ENCODE data around the gene GRAMD2B.
"Not testable (repeated sequence)": the region's sequence is repeated elsewhere in the genome, so short reads cannot be mapped to it uniquely, and the experiment has no call there.

Gene GRAMD2B, protein sequence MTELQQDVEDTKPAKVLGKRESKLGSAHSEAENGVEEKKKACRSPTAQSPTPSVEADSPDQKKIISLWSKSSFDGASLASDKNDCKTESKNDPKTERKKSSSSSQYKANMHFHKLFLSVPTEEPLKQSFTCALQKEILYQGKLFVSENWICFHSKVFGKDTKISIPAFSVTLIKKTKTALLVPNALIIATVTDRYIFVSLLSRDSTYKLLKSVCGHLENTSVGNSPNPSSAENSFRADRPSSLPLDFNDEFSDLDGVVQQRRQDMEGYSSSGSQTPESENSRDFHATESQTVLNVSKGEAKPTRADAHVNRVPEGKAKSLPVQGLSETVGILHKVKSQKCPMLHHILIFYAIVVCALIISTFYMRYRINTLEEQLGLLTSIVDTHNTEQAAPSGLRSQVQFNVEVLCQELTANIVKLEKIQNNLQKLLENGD

DNA sequence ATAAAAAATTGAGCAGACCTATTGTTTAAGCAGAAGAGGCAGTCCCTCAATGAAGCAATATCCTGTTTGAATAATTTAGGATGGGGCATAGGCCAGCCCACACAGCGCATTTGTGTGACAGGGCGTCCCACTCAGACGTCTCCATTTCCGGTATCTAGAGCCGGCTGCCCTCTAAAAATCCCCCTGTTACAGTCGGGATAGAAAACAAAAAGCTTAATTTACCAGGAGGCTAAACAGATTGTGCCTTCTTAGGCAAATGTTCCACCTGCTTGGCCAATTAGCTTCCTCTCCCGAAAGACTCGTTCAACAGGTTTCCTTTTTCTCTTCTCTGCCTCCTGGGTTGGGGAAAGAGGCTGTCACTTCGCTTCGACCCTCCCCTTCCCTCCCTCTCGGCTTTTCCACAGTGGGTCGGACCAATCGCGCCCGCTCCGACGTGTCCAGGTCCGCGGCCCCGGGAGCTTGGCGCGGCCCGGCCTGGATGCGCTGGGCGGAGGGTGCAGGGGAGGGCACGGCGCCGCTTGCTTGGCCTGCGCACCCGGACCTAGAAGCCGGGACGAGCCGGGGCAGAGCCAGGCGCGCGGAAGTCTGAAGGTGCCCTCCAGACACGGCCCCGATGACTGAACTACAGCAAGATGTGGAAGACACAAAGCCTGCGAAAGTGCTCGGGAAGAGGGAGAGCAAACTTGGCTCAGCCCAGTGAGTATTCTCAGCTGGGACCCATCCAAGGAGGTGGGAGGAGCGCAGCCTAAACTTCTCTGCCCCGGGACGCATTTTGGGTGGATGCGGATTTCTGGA, at the start of gene GRAMD2B:
Gene GRAMD2B (plus strand): TSS at position 416 of the 795 bp plus-strand sequence. CDS start 198 bp downstream, at position 614.
- peak; percentile 76 for DNase-seq (ENCODE audit: low spot score)

DNA sequence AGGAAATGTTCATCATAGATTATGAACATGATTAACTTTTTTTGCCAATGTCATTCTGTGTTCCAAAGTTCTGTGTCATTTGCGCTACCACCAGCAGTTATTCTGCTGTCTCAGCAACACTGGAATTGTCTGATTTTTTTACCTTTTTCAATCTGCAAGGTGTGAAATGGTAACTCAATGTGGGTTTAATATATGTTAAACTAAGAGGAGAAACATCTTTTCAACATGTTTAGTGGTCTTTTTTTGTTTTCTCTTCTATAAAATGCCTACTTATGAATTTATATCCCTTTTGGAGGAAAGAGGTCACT, 49.1 kb upstream of the GRAMD2B start:
- no peak for DNase-seq (ENCODE audit: low spot score)

DNA sequence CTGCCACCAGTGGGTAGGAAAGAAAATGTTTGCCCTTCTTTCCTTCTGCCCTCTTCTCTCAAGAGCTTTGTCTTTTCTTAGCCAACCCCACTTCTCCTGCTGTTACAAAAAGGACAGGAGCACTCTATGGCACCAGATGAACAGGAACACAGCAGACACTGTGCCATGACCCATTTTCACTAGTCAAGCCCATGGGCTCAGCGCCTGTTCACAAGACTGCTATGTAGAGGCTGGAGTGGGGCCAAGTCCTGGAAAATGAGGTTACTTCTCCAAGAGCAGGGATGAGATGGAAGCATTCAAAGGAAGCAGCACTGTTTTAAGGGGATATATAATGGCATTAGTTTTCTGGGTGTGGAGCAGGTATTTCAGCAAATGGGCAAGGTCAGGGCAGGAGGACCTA, 46.8 kb upstream of the GRAMD2B start:
- no peak for DNase-seq (ENCODE audit: low spot score)

DNA sequence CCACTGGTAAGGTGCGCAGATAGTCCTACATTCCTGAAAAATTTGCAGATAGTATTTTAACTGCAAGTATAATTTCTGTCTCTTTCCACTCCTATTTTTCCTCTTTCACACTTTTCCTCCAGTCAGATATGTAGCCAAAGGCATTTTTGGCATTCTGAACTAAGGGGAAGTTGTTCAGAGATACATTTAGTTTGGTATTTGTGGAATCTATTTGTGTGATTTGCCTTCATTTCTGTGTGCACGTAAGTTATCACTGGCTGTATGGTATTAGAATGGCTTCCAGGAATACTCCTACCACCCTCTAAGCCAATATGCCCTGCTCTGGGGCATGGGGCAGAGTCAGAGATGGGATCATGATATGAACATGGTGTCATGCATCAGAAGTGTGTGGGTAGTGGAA, 45.8 kb upstream of the GRAMD2B start:
- no peak for DNase-seq (ENCODE audit: low spot score)

DNA sequence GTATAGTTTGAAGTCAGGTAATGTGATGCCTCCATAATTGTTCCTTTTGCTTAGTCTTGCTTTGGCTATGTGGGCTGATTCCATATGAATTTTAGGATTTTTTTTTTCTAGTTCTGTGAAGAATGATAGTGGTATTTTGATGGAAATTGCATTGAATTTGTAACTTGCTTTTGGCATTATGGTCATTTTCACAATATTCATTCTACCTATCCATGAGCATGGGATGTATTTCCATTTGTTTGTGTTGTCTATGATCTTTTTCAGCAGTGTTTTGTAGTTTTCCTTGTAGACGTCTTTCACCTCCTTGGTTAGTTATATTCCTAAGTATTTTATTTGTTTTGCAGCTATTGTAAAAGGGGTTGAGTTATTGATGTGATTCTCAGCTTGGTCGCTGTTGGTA, 42.9 kb upstream of the GRAMD2B start:
- not testable (repeated sequence) for DNase-seq (ENCODE audit: low spot score)

DNA sequence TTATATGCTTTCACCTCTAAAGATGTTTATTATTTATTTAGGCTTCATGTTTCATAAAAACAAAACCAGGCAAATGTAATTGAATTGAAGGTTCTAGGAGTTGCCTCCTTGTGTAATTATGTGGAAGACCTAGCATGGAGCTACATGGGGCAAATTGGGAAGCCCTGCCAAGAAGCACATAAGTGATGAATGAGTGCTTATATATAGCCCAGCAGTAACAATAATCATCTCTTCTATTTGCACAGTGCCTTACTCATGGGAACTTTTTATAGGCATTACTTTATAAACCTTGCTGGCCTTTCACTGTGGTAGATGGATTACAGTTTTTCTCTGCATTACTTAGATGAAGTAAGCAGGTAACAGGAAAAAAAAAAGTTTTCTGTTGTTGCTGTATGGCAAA, 40.0 kb upstream of the GRAMD2B start:
- no peak for DNase-seq (ENCODE audit: low spot score)

DNA sequence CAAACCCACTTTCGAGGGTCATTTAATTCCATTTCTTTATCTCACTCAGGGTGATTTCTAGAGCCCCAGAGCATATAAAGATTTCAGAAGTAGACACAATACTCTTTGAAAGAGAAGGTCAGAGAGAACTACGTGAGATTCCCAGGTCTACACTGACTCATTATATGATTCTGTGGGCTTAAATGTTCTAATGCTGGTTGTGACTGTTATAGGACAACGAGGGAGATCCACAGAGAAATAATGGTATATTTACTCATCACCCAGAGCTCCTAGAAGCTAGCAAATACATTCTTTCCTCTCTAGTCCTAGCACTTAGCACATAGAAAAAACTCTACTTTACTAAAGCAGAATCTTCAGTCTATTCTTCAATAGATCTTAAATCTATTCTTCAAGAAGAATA, 39.4 kb upstream of the GRAMD2B start:
- DNase-seq (ENCODE audit: low spot score), result no peak

DNA sequence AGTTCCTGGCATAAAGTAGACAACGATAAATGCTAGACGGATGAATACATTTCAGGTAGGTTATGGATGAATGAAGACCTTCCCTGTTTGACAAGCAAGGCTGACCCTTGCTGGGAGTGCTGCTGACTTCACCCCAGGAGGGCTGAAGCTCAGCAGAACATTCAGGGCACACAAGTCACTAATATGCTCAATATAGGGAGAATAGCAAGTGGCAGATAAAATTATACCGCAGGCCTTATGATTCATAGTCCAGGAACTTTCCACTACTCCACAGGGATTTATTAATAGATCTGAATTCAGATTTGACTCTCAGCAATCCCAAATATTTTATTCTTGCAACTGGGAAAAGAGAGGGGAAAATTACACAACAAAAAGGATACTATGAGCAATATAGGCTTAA, 38.2 kb upstream of the GRAMD2B start:
- DNase-seq (ENCODE audit: low spot score), result no peak

DNA sequence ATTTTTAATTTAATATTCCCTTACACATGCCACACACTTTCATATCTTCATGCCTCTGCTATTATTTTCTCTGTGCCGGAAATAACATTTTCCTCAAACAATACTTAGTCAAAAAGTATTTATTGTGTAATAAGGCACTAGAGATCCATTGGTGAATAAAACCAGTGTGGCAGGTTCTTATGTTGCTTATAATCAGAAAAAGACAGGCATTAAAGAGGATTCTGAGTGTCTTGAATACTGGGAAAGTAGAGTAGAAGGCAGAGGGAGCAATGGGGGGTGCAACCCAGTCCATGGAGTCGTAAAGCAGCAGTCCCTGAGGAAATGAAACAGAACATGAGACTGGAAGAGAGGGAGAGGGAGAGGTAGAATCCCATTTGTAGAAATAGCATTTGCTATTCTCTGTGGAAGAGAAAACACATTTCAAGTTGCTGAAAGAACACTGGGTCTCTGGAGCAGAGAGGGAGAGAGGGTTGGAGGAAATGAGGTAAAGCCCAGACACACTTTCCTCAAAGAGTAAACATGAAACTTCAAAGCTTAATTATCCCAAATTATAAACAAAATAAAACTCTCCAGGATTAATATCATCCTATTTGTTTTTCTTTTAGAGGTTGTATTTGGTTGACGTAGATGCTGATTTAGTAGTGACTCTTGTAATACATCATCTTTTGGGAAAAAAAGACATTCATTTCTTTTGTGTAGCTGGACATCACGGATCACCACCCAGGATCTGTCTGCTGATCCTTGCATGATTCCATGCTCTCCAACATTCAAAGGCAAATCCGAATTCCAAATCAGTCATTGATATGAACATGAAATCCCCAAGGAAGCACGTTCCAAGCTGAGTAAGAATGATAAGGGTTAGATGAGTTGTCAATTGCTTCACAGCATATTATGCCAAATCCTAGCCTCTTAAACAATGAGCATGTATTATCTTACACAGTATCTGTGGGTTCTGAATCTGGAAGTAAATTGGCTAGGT, 37.4 kb upstream of the GRAMD2B start:
- no peak for DNase-seq (ENCODE audit: low spot score)

DNA sequence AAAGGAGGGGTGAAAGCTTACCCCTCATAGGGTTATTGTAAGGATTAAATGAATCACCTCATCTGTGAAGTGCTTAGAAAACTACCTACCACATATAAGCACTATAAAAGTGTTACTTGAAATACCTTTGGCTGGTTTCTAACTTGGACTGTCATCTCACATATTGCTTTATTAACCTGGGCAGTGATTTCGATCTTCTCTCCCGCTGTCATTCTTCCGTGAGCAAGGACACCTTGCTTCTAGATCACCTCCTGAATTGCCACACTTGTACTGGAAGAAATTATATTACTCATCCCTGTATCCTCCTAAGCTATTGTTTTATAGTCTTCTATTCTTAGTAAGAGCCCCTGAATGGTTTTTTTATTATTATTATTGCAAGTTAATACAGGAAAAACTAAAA, 34.0 kb upstream of the GRAMD2B start:
- no peak for DNase-seq (ENCODE audit: low spot score)

DNA sequence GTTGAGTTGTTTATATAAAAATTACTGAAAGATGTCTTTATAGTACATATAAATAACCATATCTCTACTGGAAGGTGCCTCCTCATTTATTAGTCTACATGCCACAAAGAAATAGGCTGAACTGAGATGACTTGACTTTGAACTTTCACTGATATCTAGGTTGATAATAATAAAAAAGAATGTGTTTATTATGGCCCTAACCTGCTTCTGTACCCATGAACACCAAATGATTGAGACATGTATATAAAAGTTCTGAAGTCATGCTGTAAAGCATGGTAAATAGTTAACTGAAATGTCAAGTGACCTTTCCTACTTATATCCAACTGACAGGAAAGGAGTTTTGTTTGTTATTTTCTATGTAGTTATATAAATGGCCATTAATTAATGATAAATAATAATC, 33.2 kb upstream of the GRAMD2B start:
- no peak for DNase-seq (ENCODE audit: low spot score)

DNA sequence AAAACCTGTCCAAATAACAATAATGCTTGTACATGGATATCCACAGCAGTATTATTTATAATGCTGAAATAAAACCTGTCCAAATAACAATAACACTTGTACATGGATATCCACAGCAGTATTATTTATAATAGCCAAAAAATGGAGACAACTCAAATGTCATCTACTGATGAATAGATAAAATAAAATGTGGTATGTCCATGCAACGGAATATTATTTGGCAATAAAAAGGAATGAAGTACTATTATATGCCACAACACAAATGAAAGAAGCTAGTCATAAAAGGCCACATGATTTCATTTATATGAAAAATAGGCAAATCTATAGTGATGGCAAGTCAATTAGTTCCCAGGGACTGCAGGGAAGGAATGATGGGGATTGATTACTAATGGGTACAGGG, 31.8 kb upstream of the GRAMD2B start:
- DNase-seq (ENCODE audit: low spot score), result no peak

DNA sequence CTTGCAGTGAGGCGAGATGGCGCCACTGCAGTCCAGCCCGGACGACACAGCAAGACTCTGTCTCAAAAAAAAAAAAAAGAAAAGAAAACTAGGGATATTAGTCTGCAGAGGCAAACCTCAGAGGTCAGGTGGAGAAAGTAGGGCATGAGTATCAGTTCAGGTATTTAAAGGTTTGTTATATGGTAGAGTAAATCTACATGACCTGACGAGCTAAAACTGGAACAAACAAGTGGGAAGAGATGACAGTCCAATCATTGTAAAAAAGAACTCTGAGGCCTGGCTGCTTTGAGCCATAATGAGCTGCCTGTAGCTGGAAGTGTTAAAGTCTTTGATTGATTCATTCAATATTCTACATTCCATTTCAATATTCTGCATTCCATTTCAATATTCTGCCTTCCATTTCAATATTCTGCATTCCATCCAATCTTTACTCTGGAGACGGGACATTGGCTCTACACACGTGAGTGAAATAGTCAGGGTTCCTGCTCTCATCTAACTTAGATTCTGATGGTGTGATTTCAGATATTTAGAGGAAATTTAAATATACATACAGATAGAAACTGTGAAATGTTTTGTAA, 28.9 kb upstream of the GRAMD2B start:
- no peak for DNase-seq (ENCODE audit: low spot score)

DNA sequence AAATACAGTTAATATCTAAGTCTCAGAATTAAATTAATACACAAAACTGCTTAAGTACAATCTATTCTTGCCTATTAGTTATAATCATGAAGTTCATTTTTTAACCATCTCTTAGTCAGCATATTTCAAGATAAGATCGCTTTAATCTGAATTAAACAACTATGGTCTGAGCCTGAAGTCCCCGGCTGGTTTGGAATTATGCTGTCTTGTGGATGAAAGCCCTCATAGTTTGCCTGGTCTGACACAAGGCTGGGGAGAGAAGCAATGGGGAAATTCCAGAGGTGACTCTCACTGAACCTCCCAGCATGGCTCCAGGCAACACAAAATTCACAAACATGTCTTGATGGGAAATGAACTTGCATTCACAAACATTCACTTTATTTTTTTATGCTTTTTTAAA, 28.0 kb upstream of the GRAMD2B start:
- DNase-seq (ENCODE audit: low spot score), result no peak

DNA sequence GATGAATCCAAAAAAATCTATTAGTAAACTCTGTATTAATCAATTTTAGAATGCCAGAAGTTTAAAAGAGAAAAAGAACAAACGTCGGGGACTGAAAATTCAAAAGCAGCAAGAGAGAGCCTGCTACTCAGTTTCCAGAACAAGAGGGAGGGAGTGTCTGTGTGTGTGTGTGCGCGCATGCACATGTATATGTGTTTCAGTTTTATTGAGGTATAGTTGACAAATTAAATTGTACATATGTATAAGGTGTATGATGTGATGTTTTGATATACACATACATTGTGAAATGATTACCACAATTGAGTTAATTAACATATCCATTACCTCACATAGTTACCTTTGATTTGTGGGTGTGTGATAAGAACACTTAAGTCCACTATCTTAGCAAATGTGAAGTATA, 27.6 kb upstream of the GRAMD2B start:
- no peak for DNase-seq (ENCODE audit: low spot score)

DNA sequence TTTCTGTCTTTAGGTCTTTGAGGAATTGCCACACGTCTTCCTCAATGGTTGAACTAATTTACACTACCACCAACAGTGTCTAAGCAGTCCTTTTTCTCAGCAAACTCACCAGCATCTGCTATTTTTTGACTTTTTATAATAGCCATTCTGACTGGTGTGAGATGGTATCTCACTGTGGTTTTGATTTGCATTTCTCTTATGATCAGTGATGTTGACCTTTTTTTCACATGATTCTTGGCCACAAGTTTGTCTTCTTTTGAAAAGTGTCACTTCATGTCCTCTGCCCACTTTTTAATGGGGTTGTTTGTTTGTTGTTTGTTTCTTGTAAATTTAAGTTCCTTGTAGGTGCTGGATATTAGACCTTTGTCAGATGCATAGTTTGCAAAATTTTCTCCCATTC, 26.5 kb upstream of the GRAMD2B start:
- DNase-seq (ENCODE audit: low spot score), result not testable (repeated sequence)

DNA sequence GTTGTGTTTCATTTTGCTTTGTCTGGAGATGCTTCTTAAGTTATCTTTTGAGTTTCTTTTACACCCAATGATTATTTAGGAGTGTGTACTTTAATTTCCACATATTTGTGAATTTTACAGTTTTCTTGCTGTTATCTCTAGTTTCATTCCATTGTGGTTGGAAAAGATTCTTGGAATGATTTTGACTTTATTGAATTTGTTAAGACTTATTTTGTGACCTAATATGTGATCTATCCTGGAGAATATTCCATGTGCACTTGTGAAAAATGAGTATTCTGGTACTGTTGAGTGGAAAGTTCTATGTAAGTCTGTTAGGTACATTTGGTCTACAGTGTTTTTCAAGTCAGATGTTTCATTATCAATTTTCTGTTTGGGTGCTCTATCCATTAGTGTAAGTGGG, 24.4 kb upstream of the GRAMD2B start:
- no peak for DNase-seq (ENCODE audit: low spot score)

DNA sequence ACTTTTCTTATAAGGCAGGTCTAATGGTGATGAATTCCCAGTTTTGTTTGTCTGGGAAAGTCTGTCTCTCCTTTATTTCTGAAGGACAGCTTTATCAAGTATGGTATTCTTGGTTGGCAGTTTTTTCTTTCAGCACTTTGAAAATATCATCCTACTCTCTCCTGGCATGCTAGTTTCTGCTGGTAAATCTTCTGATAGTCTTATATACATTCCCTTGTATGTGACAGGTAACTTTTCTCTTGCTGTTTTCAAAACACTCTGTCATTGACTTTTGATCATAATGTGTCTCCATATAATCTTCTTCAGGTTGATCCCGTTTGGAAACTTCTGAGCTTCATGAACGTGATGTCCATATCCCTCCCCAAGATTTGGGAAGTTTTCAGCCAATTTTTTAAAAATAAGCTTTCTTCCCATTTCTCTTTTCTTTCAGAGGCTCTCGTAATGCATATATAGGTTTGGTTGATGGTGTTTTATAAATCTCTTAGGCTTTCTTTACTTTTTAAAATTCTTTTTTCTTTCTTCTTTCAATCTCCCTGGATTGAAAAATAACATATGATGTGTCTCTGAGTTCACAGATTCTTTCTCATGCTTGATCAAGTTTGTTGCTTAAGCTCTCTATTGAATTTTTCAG, 22.5 kb upstream of the GRAMD2B start:
- no peak for DNase-seq (ENCODE audit: low spot score)

DNA sequence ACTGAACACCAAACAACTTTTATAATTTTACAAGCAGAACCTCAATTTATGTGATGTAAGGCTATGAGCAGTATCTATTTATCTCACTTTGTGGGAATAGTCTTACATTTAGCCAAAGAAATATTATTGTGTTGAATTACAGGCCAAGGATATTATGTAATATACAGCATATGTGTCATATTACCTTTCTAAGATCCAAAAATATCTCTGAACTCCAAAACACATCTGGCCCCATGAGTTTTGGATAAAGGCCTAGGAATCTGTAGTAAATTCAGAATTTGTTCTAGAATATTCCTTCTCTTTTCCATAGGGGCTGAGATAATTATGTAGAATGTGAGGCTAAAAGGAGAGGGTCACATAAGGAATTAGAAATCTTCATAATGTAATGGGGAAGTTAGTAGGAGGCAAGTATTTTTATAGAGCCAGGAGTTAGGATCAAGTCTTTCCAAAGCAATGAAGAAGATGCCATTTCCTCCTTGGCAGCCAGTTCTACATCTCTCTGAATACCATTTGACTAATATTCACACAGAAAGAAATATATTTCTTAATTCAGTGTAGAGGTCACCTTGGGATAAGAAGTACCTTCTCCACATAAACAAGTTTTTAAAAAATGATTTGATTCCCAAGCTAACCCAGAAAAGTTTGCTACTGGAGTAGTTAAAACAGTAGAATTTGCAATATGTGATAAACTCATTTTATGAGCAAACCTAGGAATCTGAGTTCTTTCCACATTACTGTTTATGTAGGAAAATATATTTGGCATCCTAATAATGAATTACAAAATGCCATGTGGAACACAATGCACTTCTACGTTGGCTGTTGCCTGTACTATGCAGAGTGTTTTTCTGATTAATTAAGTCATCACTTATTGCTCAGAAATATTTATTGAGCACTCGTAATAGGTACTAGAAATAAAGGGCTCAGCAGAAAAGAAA, 20.3 kb upstream of the GRAMD2B start:
- DNase-seq (ENCODE audit: low spot score), result no peak

DNA sequence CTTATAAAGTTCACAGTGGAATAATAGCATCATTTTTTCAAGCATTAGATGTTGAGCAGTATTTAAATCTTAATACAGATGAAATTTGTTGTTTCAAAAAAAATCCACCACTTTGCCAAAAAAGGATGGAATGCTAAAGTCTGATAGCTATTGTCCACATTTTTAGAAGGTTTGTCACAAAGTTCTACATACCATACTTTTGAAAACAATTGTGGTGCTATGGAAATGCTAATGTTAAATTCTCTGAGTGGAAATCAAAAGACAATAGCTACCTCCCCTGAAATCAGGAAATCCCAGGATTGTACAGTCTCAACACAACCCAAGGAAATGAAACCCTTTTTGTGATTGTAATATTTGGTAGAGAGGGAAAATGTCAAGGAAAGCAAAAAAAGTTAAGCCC, 19.3 kb upstream of the GRAMD2B start:
- DNase-seq (ENCODE audit: low spot score), result no peak

Measured in D341Med (cell line).